HepG2 (cell line): Measurements from ENCODE around the gene SRSF6. TPM values are rescaled to one million over a fixed set of nuclear protein-coding genes. Genes with fewer than 3 reads are reported as not detected.

ENCODE experiments used
- ATAC-seq: fragments of 200-7000 bp; cut with Tn5 transposase; 3 replicates; pipeline ENCODE4 v1.9.1; 2020; ENCODE audit warnings: mild to moderate bottlenecking, moderate library complexity
- BruUV-seq: library from RNA; stranded (reverse); fragments of 400-500 nt; replicated peaks from 2 replicates; lab custom pipeline; 2021; lab: Mats Ljungman, UMichigan
- CTCF ChIA-PET: fragments of 300-600 bp; formaldehyde crosslinking; extraction: SDS; loops from one replicate; lab custom pipeline; 2021; ENCODE audit warnings: low total read pairs, inconsistent platforms, low intra/inter-chr PET ratio; lab: Yijun Ruan, JAX
- POLR2A ChIA-PET: fragments of 350-600 bp; sonication (Branson Sonifier 250); formaldehyde crosslinking; loops from one replicate; lab custom pipeline; 2020; ENCODE audit warnings: antibody characterized with exemption, inconsistent platforms; lab: Yijun Ruan, JAX
- DNase-seq: peaks from one replicate; pipeline ENCODE4 v3.0.0-alpha.2; 2015; ENCODE audit warnings: low spot score
- FAIRE-seq: peaks from 3 replicates; lab custom pipeline; 2011; peaks lifted over from hg19 to GRCh38; lab: Jason Lieb, UNC
- H2AFZ ChIP-seq: one replicate; pipeline ENCODE4 v1.6.1; 2011; ENCODE audit warnings: low read length, inconsistent platforms
- H3K27ac ChIP-seq: fragments of 300-600 bp; 3 replicates; pipeline ENCODE4 v1.8.0; 2011; ENCODE audit warnings: mixed run types, mild to moderate bottlenecking, mixed read lengths, low read length, inconsistent platforms; ENCODE audit not compliant: insufficient read depth; ENCODE audit errors: extremely low read length
- H3K27me3 ChIP-seq, 2 experiments: fragments of 200-600 bp in 1 of 2; 2 replicates in 1 of 2; 3 replicates in 1 of 2; pipeline versions ENCODE4 v1.6.0 to v1.8.0; 2011; ENCODE audit warnings: low read length in 2 of 2, mild to moderate bottlenecking in 2 of 2, moderate library complexity in 2 of 2, inconsistent platforms in 1 of 2; ENCODE audit not compliant: insufficient read depth in 2 of 2, control insufficient read depth in 1 of 2
- H3K36me3 ChIP-seq, 2 experiments: fragments of 200-600 bp in 1 of 2; replicated peaks in 1 of 2; 2 replicates in 1 of 2; 3 replicates in 1 of 2; pipeline versions ENCODE4 v1.5.1 to v1.8.0; 2011; ENCODE audit warnings: low read length in 2 of 2, inconsistent platforms in 1 of 2; ENCODE audit not compliant: insufficient read depth in 2 of 2, control insufficient read depth in 1 of 2
- H3K4me1 ChIP-seq: 2 replicates; pipeline ENCODE4 v1.5.1; 2012; ENCODE audit warnings: low read length, inconsistent platforms; ENCODE audit not compliant: insufficient read depth
- H3K4me2 ChIP-seq: 2 replicates; pipeline ENCODE4 v1.6.0; 2011; ENCODE audit warnings: low read depth, low read length, inconsistent platforms
- H3K4me3 ChIP-seq, 3 experiments: fragments of 200-600 bp in 1 of 3; sonication (generic), shearing (Covaris generic) in 1 of 3; replicated peaks in 1 of 3; 2 replicates each; pipeline ENCODE4 v1.5.1; 2011 to 2016; ENCODE audit warnings: low read length in 3 of 3, inconsistent platforms in 2 of 3, low read depth in 2 of 3, mild to moderate bottlenecking in 2 of 3, control low read depth in 1 of 3, mixed read lengths in 1 of 3; ENCODE audit not compliant: insufficient read depth in 1 of 3
- H3K79me2 ChIP-seq: one replicate; pipeline ENCODE4 v1.6.1; 2011; ENCODE audit warnings: low read length, inconsistent platforms; ENCODE audit not compliant: insufficient read depth
- H3K9ac ChIP-seq: 2 replicates; pipeline ENCODE4 v1.6.0; 2011; ENCODE audit warnings: mild to moderate bottlenecking, low read depth, low read length, inconsistent platforms; ENCODE audit not compliant: insufficient read depth
- H3K9me3 ChIP-seq: 2 replicates; pipeline ENCODE4 v1.5.1; 2012; ENCODE audit warnings: mild to moderate bottlenecking, low read length
- H4K20me1 ChIP-seq: 2 replicates; pipeline ENCODE4 v1.6.0; 2011; ENCODE audit warnings: inconsistent platforms, mild to moderate bottlenecking, low read length, moderate library complexity; ENCODE audit not compliant: insufficient read depth
- CHD2 ChIP-seq: IDR thresholded peaks from 2 replicates; pipeline ENCODE4 v1.6.1; 2011; ENCODE audit warnings: low read depth, low read length, improper control_type of control experiment
- FOXA1 ChIP-seq, 2 experiments: fragments of 450-650 bp in 1 of 2; sonication (generic) in 1 of 2; formaldehyde crosslinking in 1 of 2; IDR thresholded peaks; 2 replicates each; pipeline versions ENCODE4 v1.4.0 to v1.6.1; 2016 to 2020; ENCODE audit warnings: missing genetic modification reagents in 1 of 2
- NAIF1 ChIP-seq: sonication (generic); formaldehyde crosslinking; IDR thresholded peaks from 2 replicates; pipeline ENCODE4 v1.5.0; 2020; ENCODE audit warnings: mild to moderate bottlenecking, missing genetic modification reagents, borderline replicate concordance
- PAF1 ChIP-seq: IDR thresholded peaks from 2 replicates; pipeline ENCODE4 v1.6.1; 2016; ENCODE audit warnings: missing genetic modification reagents, missing compliant biosample characterization
- PITX1 ChIP-seq: sonication (generic); formaldehyde crosslinking; IDR thresholded peaks from 2 replicates; pipeline ENCODE4 v1.5.1; 2020; ENCODE audit warnings: mild to moderate bottlenecking, missing genetic modification reagents
- POLR2A ChIP-seq, 2 experiments: IDR thresholded peaks; 2 replicates each; pipeline ENCODE4 v1.6.1; 2011; ENCODE audit warnings: low read depth in 2 of 2, low read length in 2 of 2, mild to moderate bottlenecking in 1 of 2, moderate library complexity in 1 of 2; ENCODE audit not compliant: insufficient read depth in 1 of 2
- POLR2AphosphoS5 ChIP-seq: IDR thresholded peaks from 2 replicates; pipeline ENCODE4 v1.6.1; 2012; ENCODE audit warnings: low read depth, low read length
- POLR2G ChIP-seq: fragments of 200-400 bp; formaldehyde crosslinking; IDR thresholded peaks from 2 replicates; pipeline ENCODE4 v1.6.1; 2018; ENCODE audit warnings: mild to moderate bottlenecking, low read depth, low read length, moderate library complexity
- RBM22 ChIP-seq: fragments of 200-400 bp; formaldehyde crosslinking; optimal IDR thresholded peaks from 2 replicates; pipeline ENCODE3; 2017; ENCODE audit warnings: mild to moderate bottlenecking, low read length, moderate library complexity
- SOX13 ChIP-seq, 3 experiments: fragments of 450-650 bp in 1 of 3; sonication (generic) in 1 of 3; formaldehyde crosslinking in 1 of 3; IDR thresholded peaks in 2 of 3; conservative IDR thresholded peaks in 1 of 3; 2 replicates each; pipeline versions ENCODE4 v1.5.0 to v1.6.1; 2016 to 2020; ENCODE audit warnings: antibody characterized with exemption in 1 of 3, mild to moderate bottlenecking in 1 of 3, missing compliant biosample characterization in 1 of 3, missing genetic modification reagents in 1 of 3, moderate library complexity in 1 of 3
- SRSF4 ChIP-seq: fragments of 200-400 bp; formaldehyde crosslinking; IDR thresholded peaks from one replicate; pipeline ENCODE4 v1.6.1; 2018; ENCODE audit warnings: mild to moderate bottlenecking, low read depth, low read length, moderate library complexity; ENCODE audit not compliant: poor library complexity, severe bottlenecking
- TSC22D2 ChIP-seq: sonication (generic); formaldehyde crosslinking; IDR thresholded peaks from 2 replicates; pipeline ENCODE4 v1.5.1; 2020; ENCODE audit warnings: missing genetic modification reagents, mild to moderate bottlenecking, borderline replicate concordance
- ZC3H4 ChIP-seq: sonication (generic); formaldehyde crosslinking; IDR thresholded peaks from 2 replicates; pipeline ENCODE4 v1.4.0; 2020; ENCODE audit warnings: missing genetic modification reagents, borderline replicate concordance
- ZNF101 ChIP-seq: sonication (generic); formaldehyde crosslinking; IDR thresholded peaks from 2 replicates; pipeline ENCODE4 v1.4.0; 2020; ENCODE audit warnings: mild to moderate bottlenecking, low read depth, missing genetic modification reagents, borderline replicate concordance
- ZNF574 ChIP-seq: sonication (generic); formaldehyde crosslinking; IDR thresholded peaks from 2 replicates; pipeline ENCODE4 v1.4.0; 2020; ENCODE audit warnings: missing genetic modification reagents
- ZNF589 ChIP-seq: sonication (generic); formaldehyde crosslinking; conservative IDR thresholded peaks from 2 replicates; pipeline ENCODE4 v1.8.0; 2022; ENCODE audit warnings: mild to moderate bottlenecking, moderate library complexity, missing genetic modification reagents
- ZNF781 ChIP-seq: sonication (generic); formaldehyde crosslinking; IDR thresholded peaks from 2 replicates; pipeline ENCODE4 v1.5.1; 2020; ENCODE audit warnings: borderline replicate concordance, mild to moderate bottlenecking, missing genetic modification reagents; ENCODE audit errors: not compliant biosample characterization
- ZNF841 ChIP-seq: sonication (generic); formaldehyde crosslinking; IDR thresholded peaks from 2 replicates; pipeline ENCODE4 v1.8.1; 2023; ENCODE audit warnings: missing genetic modification reagents, borderline replicate concordance
- WGBS: methylation state at CpG from one replicate; pipeline ENCODE4 v1.1.6; 2017; ENCODE audit warnings: low lambda C conversion rate; 5-methylcytosine and 5-hydroxymethylcytosine counted together
- in situ Hi-C: cut with HindIII; loops from 2 replicates; pipeline ENCODE4 v1.10.0; 2017; ENCODE audit warnings: low pct_unique_long_range_greater_than_20kb; ENCODE audit not compliant: extremely low pct_ligation_motif_present
- intact Hi-C: fragments of 100-400 bp; cut with micrococcal nuclease; formaldehyde crosslinking; loops from one replicate; pipeline ENCODE4 v1.10.0; 2022; ENCODE audit not compliant: unreplicated experiment
- polyA plus RNA-seq, 8 experiments: library from polyadenylated mRNA; depleted of rRNA in 3 of 8; stranded (reverse) in 7 of 8; unstranded in 1 of 8; fragments of >200 nt; fragmentation: Illumina TruSeq in 4 of 8; extraction: Trizol in 4 of 8; gene quantifications; 2 replicates each; pipeline versions ENCODE4 v1.2.1 to v1.2.3, GENCODE V29; 2011 to 2016; ENCODE audit warnings: low read depth in 4 of 8, missing spikeins in 1 of 8, mixed read lengths in 1 of 8; ENCODE audit not compliant: insufficient read depth in 1 of 8
- total RNA-seq, 5 experiments: library from RNA; depleted of rRNA; stranded (reverse); fragments of >200 nt; fragmentation: Illumina TruSeq; extraction: Trizol; gene quantifications; 2 replicates each; pipeline ENCODE4 v1.2.3, GENCODE V29; 2016; ENCODE audit warnings: low read depth in 1 of 5
- TF ChIP-seq, protein P1 (sequence below): sonication (generic); formaldehyde crosslinking; IDR thresholded peaks from 2 replicates; pipeline ENCODE4 v1.5.0; 2020; ENCODE audit warnings: mild to moderate bottlenecking, missing genetic modification reagents

Gene SRSF6
- total and polyA plus RNA-seq, 2 of the 13 experiments (the other 11 are each of a cell fraction or from before 2014, with no cell fraction given), result 156 to 194 TPM

GRCh38 chr20:43464219-43464790 lies 6.6 kb downstream of the SRSF6 start:
- H3K4me3 ChIP-seq, result no peak overlapping the region
- intact Hi-C loops (no loop called here), in situ Hi-C loops (no loop called here)
- H2AFZ ChIP-seq, result no peak overlapping the region
- BruUV-seq, result no TSS peak
- peaks cover 41% of the 10 kb centered on the region for H3K4me1 ChIP-seq
- ChIA-PET CTCF (no interaction called here), POLR2A (interaction anchor here (0.9 to 2.8 kb wide), 2 partner anchors 50 to 126 kb away, joined by 5 to 8 read pairs; partner anchors contain the start of gene IFT52)
- FAIRE-seq (no peak), ATAC-seq (no peak), DNase-seq (no peak)
- H3K4me2 ChIP-seq, result no peak overlapping the region
- H3K79me2 ChIP-seq, result peaks cover 39% of the 10 kb centered on the region
- peaks cover 14 to 75% of the 10 kb centered on the region in 2 experiments for H3K36me3 ChIP-seq
- H4K20me1 ChIP-seq, result peaks cover 60% of the 10 kb centered on the region
- no peak overlapping the region for H3K27ac ChIP-seq
- H3K9me3 ChIP-seq, result no peaks in the 10 kb centered on the region
- no peaks in the 10 kb centered on the region for H3K27me3 ChIP-seq
- 93% methylated on average over 9 of the region's 9 CpGs for WGBS
- H3K9ac ChIP-seq, result no peak overlapping the region
- no peak for TF ChIP-seq NAIF1
- 0 out of 2 replicates have a peak, but pooled peaks have one; percentile 23 for TF ChIP-seq PITX1
- TF ChIP-seq ZNF574 (CRISPR knock-in tag), result no peak
- TF ChIP-seq SOX13 (IDR thresholded peaks at IDR 0.05), result no peak
- TF ChIP-seq SOX13 (CRISPR knock-in tag; conservative IDR thresholded peaks at IDR 0.05 in 1 of 2, IDR thresholded peaks at IDR 0.05 in 1 of 2), result peak in 1 of 2 experiments; percentile 94; a peak in 1 of 4 replicates
- TF ChIP-seq SRSF4, result peak; percentile 46
- TF ChIP-seq ZC3H4 (CRISPR knock-in tag), result peak; percentile 90
- peak; percentile 68 for TF ChIP-seq RBM22
- TF ChIP-seq ZNF101 (CRISPR knock-in tag), result no peak
- TF ChIP-seq POLR2G, result peak; percentile 56; the same call in 1 of the 2 replicates
- TF ChIP-seq TSC22D2, result no peak
- TF ChIP-seq ZNF841 (CRISPR knock-in tag), result peak; percentile 43; the same call in 1 of the 2 replicates
- peak; percentile 21; the same call in 1 of the 2 replicates for TF ChIP-seq POLR2AphosphoS5
- 0 out of 2 replicates have a peak, but pooled peaks have one; percentile 18 for TF ChIP-seq ZNF589 (CRISPR knock-in tag)
- 0 out of 2 replicates have a peak, but pooled peaks have one; percentile 31 for TF ChIP-seq CHD2
- no peak for TF ChIP-seq FOXA1 (IDR thresholded peaks at IDR 0.05)
- TF ChIP-seq FOXA1 (CRISPR knock-in tag; IDR thresholded peaks at IDR 0.05), result peak; percentile 67
- TF ChIP-seq, protein P1, sequence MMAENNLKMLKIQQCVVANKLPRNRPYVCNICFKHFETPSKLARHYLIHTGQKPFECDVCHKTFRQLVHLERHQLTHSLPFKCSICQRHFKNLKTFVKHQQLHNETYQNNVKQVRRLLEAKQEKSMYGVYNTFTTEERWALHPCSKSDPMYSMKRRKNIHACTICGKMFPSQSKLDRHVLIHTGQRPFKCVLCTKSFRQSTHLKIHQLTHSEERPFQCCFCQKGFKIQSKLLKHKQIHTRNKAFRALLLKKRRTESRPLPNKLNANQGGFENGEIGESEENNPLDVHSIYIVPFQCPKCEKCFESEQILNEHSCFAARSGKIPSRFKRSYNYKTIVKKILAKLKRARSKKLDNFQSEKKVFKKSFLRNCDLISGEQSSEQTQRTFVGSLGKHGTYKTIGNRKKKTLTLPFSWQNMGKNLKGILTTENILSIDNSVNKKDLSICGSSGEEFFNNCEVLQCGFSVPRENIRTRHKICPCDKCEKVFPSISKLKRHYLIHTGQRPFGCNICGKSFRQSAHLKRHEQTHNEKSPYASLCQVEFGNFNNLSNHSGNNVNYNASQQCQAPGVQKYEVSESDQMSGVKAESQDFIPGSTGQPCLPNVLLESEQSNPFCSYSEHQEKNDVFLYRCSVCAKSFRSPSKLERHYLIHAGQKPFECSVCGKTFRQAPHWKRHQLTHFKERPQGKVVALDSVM (CRISPR knock-in tag), result 0 out of 2 replicates have a peak, but pooled peaks have one; percentile 12
- TF ChIP-seq POLR2A (IDR thresholded peaks at IDR 0.05; ENCODE audit: insufficient read depth in 1 of 2, low read depth in 2 of 2, low read length in 2 of 2), result peak; percentile 40 to 52; a peak in 3 of 4 replicates
- peak; percentile 21; the same call in 1 of the 2 replicates for TF ChIP-seq PAF1 (CRISPR knock-in tag)
- peak; percentile 38 for TF ChIP-seq ZNF781
